ENCODE measurements around the gene C2CD3.

C2CD3 gene

DNA sequence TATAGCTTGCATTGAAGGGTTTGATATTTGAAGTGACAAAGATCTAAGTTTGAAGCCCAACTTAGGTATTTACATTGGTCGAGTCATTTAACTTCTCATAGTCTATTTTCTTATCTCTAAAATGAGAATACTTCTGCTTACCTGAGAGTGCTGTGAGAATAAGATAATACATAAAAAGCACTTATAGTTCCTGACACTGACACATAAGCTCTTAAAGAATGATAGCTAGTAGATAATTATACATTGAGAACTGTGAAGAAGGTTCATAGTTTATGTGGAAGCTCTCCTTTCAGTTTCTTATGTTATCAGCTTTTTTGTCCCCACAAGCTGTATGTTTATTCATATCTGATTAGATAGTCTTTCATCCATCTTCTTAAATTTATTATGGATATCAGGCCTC, 5.1 kb upstream of the C2CD3 start:
- H3K9ac ChIP-seq (ENCODE audit: low read depth, low read length), result no peak overlapping the region
- H3K9me3 ChIP-seq (ENCODE audit: control insufficient read depth, insufficient read depth, low read length), result no peaks in the 10 kb centered on the region
- no peaks in the 10 kb centered on the region; the same call in 1 of the 2 replicates for H3K36me3 ChIP-seq (ENCODE audit: insufficient read depth, low read length)
- H3K4me1 ChIP-seq (ENCODE audit: insufficient read depth, low read length), result peaks cover 6% of the 10 kb centered on the region; the same call in 1 of the 2 replicates

GRCh38 chr11:74171997-74172396, 1.2 kb upstream of the C2CD3 start:
- Histone ChIP-seq H3K36me3 (ENCODE audit: insufficient read depth, low read length) (no peaks in the 10 kb centered on the region), H3K9me3 (ENCODE audit: control insufficient read depth, insufficient read depth, low read length) (no peaks in the 10 kb centered on the region), H3K9ac (ENCODE audit: low read depth, low read length) (peak overlapping the region; percentile 94), H3K4me1 (ENCODE audit: insufficient read depth, low read length) (peaks cover 13% of the 10 kb centered on the region; the same call in 1 of the 2 replicates)

DNA sequence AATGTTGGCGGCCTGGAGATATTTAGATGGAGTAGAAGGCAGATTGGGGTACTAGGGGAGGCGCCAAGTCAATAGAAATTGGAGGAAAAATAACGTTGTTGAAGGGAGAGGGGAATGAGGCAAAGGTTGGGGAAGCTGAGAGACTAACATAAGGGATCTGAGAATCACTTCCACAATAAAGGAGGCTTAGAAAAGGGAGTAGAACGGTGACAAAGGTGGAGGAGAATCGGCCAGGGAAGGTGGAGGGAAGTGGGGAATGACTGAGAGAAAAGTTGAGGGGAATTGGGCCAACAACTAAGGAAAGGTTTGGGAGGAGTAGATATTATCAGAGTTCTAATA, 797 bp upstream of the C2CD3 start:
- Histone ChIP-seq H3K9me3 (ENCODE audit: control insufficient read depth, insufficient read depth, low read length) (no peaks in the 10 kb centered on the region), H3K36me3 (ENCODE audit: insufficient read depth, low read length) (no peaks in the 10 kb centered on the region), H3K9ac (ENCODE audit: low read depth, low read length) (peak overlapping the region; percentile 94), H3K4me1 (ENCODE audit: insufficient read depth, low read length) (peaks cover 13% of the 10 kb centered on the region; the same call in 1 of the 2 replicates)

DNA sequence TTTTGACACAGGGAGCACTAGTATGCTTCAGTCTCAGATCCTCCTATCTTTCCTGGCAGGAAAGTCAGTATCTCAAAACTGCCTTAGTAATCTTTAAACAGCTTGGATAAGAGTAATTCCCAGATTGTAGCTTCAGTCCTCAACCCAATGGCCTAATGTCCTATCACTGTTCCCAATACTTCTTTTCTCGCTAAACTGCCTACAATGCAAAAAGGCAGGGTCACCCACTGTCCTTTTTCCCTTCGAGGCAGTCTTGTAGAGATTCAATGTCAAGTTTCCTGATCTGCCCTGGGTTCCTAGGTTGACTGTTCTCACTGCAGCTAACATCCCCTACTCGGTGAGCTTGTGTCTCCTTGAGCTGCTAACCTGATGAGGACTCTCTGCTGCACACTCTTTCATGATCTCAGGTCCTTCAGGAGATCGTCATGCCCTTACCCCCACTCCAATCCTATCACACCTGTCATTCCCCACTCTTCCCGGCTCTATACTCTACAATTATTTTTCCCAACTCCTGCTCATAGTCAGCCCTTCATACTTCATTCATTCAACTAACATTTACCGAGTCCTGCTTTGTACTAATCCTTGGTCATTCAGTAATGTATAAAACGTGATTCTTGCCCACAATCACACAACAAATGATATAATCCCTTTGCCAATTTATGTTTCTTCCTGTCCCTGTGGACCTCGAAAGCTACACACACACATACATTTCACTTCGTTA, 904 bp downstream of the C2CD3 start:
- no peaks in the 10 kb centered on the region for H3K9me3 ChIP-seq (ENCODE audit: control insufficient read depth, insufficient read depth, low read length)
- H3K9ac ChIP-seq (ENCODE audit: low read depth, low read length), result peak overlapping the region; percentile 94
- H3K36me3 ChIP-seq (ENCODE audit: insufficient read depth, low read length), result no peaks in the 10 kb centered on the region
- H3K4me1 ChIP-seq (ENCODE audit: insufficient read depth, low read length), result peaks cover 13% of the 10 kb centered on the region; the same call in 1 of the 2 replicates

DNA sequence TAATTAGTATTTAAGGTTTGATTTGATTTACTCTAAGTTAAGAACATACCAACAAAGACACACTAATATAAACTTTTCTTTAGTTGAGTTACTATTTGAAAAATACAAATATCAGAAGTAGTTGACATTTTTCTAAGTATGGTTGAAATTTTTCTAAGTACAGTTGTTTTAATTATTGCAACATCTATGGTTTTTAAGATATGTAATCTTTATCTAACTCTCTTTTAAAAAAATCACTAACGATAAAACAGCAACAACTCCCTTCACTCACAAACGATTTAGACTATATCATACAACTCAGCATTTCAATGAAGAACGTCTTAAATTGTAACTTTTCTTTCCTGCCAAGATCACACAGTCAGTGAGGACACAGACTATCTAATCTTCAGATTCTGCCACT, 2.0 kb downstream of the C2CD3 start:
- peaks cover 13% of the 10 kb centered on the region; the same call in 1 of the 2 replicates for H3K4me1 ChIP-seq (ENCODE audit: insufficient read depth, low read length)
- no peaks in the 10 kb centered on the region for H3K36me3 ChIP-seq (ENCODE audit: insufficient read depth, low read length)
- no peak overlapping the region for H3K9ac ChIP-seq (ENCODE audit: low read depth, low read length)

DNA sequence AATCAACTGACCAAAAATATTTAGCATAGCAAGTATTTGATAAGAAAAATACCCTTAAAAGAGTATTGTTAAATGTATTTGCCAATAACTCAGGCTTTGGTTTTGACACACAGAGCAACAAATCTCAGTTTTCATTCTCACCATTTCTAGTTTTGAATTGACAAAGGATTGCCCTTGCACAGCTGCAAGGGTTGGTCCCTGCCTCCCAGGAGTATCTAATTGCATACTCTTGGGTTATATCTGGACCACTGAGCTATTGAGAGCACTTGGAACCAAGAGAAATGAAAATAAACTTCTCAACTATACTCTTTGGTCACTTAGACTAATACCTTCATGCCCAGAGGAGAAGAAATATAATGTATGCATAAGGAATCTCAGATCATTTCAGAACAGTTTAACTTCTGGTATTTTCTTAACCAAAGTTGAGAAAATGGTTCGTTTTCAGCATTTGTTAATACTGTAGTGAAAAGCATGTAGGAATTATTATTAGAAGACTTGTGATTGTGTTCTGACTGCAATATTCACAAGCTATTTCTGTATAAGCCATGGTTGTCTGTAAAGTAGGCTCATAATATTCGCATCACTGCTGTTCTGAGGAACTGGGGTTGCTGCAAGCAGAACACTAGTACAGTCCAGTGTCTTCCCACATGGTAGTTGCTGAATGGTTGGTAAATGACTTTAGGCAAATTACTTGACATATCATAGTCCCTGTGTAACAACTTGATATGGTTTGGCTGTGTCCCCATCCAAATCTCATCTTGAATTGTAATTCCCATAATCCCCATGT, 7.9 kb downstream of the C2CD3 start:
- Histone ChIP-seq H3K9ac (ENCODE audit: low read depth, low read length) (no peak overlapping the region), H3K36me3 (ENCODE audit: insufficient read depth, low read length) (no peaks in the 10 kb centered on the region), H3K4me1 (ENCODE audit: insufficient read depth, low read length) (no peaks in the 10 kb centered on the region), H3K9me3 (ENCODE audit: control insufficient read depth, insufficient read depth, low read length) (no peaks in the 10 kb centered on the region)

More for the DNA sequence above, 2.0 kb downstream of the C2CD3 start:
- H3K9me3 ChIP-seq (ENCODE audit: control insufficient read depth, insufficient read depth, low read length), result no peaks in the 10 kb centered on the region

DNA sequence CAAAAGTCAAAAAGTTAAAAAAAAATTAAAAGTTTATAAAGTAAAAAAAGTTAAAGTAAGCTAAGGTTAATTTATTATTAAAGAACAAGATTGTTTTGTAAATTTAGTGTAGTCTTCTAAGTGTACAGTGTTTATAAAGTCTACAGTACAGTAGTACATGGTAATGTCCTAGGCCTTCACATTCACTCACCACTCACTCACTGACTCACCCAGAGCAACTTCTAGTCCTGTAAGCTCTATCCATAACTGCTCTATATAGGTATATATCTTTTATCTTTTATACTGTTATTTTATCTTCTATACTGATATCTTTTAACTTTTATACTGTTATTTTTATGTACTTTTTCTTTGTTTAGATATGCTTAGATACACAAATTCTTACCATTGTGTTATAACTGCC, 11.2 kb downstream of the C2CD3 start:
- Histone ChIP-seq H3K36me3 (ENCODE audit: insufficient read depth, low read length) (no peaks in the 10 kb centered on the region), H3K4me1 (ENCODE audit: insufficient read depth, low read length) (no peaks in the 10 kb centered on the region), H3K9ac (ENCODE audit: low read depth, low read length) (no peak overlapping the region), H3K9me3 (ENCODE audit: control insufficient read depth, insufficient read depth, low read length) (no peaks in the 10 kb centered on the region)

DNA sequence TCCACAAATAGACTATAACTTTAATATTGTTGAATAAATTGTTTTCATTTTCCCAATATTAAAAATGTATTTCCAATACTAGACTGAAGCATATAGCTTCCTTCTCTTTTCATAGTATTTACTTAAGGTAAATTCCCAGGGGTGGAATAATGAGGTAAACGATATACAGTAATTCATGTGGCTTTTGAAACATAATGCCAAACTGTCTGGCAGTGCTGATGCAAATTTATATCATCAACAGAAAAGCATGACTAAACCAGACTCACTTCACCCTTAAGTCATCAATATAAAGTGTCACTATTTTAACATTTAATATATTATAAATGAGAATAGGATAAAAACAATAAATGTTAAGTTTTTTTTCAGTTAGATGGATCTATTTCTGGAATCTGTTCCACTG, 13.6 kb downstream of the C2CD3 start:
- Histone ChIP-seq H3K36me3 (ENCODE audit: insufficient read depth, low read length) (no peaks in the 10 kb centered on the region), H3K9me3 (ENCODE audit: control insufficient read depth, insufficient read depth, low read length) (no peaks in the 10 kb centered on the region), H3K4me1 (ENCODE audit: insufficient read depth, low read length) (no peaks in the 10 kb centered on the region), H3K9ac (ENCODE audit: low read depth, low read length) (no peak overlapping the region)

DNA sequence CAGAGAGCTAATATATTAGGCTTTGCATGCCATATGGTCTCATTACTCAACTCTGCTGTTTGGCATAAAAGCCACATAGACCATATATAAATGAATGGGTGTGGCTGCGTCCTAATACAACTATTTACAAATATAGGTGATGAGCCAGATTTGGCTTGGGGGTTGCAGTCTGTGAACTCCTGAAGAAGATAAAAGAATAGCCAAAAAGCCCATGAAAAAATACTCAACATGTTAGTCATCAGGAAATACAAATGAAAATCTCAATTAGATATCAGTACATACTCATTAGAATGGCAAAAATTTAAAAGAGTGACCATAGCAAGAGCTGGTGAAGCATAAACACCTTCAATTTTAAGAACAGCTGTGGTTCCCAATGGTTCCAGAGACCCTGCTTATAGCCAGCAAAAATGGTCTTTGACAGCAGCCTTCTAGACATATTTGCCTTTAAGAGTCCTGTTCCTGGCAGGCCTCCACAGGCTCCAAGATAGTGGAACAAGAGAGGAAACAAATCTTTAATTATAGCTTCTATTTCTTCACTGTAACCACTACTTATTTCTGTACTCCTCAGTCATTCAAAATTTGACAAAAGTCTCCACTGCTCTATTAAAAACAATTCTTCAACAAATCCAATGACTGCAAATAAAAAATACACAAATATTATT, 16.1 kb downstream of the C2CD3 start:
- H3K9ac ChIP-seq (ENCODE audit: low read depth, low read length), result no peak overlapping the region
- no peaks in the 10 kb centered on the region for H3K4me1 ChIP-seq (ENCODE audit: insufficient read depth, low read length)
- H3K9me3 ChIP-seq (ENCODE audit: control insufficient read depth, insufficient read depth, low read length), result no peaks in the 10 kb centered on the region
- no peaks in the 10 kb centered on the region for H3K36me3 ChIP-seq (ENCODE audit: insufficient read depth, low read length)

DNA sequence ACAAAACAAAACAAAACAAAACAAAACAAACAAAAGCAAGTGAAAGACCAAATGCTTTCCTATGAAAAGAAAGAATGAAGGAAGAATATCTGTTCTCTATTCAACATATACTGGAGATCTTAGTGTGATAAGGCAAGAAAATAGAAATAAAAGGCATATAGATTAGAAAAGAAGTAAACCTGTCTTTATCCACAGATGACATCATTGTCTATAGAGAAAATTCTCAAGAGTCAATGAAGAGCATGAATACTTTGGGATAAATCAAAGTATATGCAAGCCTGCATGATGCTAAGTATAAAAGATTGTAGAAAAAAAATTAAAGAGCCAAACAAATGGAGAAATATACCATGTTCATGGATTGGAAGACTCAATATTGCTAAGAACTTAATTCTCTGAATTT, 17.6 kb downstream of the C2CD3 start:
- Histone ChIP-seq H3K9me3 (ENCODE audit: control insufficient read depth, insufficient read depth, low read length) (no peaks in the 10 kb centered on the region), H3K9ac (ENCODE audit: low read depth, low read length) (no peak overlapping the region), H3K36me3 (ENCODE audit: insufficient read depth, low read length) (no peaks in the 10 kb centered on the region), H3K4me1 (ENCODE audit: insufficient read depth, low read length) (no peaks in the 10 kb centered on the region)

DNA sequence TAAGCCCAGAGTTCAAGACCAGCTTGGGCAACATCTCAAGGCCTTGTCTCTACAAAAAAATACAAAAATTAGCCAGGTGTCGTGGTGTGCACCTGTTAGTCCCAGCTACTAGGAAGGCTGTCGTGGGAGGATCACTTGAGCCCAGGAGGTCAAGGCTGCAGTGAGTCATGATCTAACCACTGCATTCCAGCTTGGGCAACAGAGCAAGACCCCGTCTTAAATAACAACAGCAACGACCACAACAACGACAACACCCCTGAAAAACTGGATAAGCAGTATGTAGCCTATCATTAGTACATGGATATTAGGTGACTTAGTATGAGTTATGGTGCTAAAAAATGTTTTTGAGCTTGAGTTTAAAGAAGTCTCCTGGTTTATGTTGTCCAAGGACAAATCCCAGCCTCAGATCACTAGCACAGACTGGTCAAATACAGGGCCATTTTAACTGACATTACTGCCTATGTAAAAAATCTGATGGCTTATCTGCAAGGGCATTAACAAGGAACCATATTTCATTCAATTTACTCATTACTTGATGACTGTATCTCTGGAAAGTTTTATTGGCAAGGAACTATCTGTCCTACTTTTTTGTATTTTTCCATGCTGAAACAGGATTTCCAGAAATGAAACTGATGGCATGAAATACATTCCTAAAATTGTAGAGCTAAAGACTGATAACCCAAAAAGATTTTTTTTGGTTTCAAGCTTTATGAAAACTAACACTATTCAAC, 23.4 kb downstream of the C2CD3 start:
- Histone ChIP-seq H3K9me3 (ENCODE audit: control insufficient read depth, insufficient read depth, low read length) (no peaks in the 10 kb centered on the region), H3K36me3 (ENCODE audit: insufficient read depth, low read length) (no peaks in the 10 kb centered on the region), H3K9ac (ENCODE audit: low read depth, low read length) (no peak overlapping the region), H3K4me1 (ENCODE audit: insufficient read depth, low read length) (no peaks in the 10 kb centered on the region)

GRCh38 chr11:74144592-74144991, 26.2 kb downstream of the C2CD3 start:
- Histone ChIP-seq H3K9me3 (ENCODE audit: control insufficient read depth, insufficient read depth, low read length) (no peaks in the 10 kb centered on the region), H3K36me3 (ENCODE audit: insufficient read depth, low read length) (no peaks in the 10 kb centered on the region), H3K9ac (ENCODE audit: low read depth, low read length) (no peak overlapping the region), H3K4me1 (ENCODE audit: insufficient read depth, low read length) (peaks cover 17% of the 10 kb centered on the region)

DNA sequence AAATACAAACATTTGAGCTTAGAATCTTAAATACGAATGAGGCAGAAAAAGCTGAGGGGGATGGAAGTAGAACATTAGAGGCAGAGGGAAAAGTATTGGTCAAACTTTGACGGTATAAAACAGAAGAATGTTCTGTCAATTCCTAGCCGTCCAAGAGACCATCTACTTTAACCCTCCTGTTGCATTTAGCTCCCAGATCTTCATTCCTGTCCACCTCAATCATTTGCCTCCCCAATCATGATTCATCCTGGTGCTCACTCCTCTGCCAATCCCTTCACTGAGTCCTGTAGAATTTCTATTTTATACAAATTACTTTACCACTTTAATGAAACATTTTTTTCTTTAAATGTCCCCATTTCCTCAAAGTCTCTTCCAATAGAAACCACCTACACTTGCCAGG, 28.2 kb downstream of the C2CD3 start:
- H3K4me1 ChIP-seq (ENCODE audit: insufficient read depth, low read length), result peaks cover 26% of the 10 kb centered on the region
- peaks cover 5% of the 10 kb centered on the region; the same call in 1 of the 2 replicates for H3K9me3 ChIP-seq (ENCODE audit: control insufficient read depth, insufficient read depth, low read length)
- H3K9ac ChIP-seq (ENCODE audit: low read depth, low read length), result no peak overlapping the region
- no peaks in the 10 kb centered on the region for H3K36me3 ChIP-seq (ENCODE audit: insufficient read depth, low read length)

GRCh38 chr11:74141908-74142307, 28.9 kb downstream of the C2CD3 start:
- H3K9ac ChIP-seq (ENCODE audit: low read depth, low read length), result no peak overlapping the region
- peaks cover 26% of the 10 kb centered on the region for H3K4me1 ChIP-seq (ENCODE audit: insufficient read depth, low read length)
- no peaks in the 10 kb centered on the region for H3K36me3 ChIP-seq (ENCODE audit: insufficient read depth, low read length)

More at GRCh38 chr11:74141908-74142307, 28.9 kb downstream of the C2CD3 start:
- H3K9me3 ChIP-seq (ENCODE audit: control insufficient read depth, insufficient read depth, low read length), result peaks cover 5% of the 10 kb centered on the region; the same call in 1 of the 2 replicates

Measured in ES-I3 (cell line).